HEK293 (cell line): ENCODE data around the gene ATOSA.

Experiments used
- TCF7L2 ChIP-seq: IDR thresholded peaks from 2 replicates; pipeline ENCODE4 v1.6.1; 2011; ENCODE audit warnings: low read depth, mild to moderate bottlenecking, inconsistent platforms, low read length, moderate library complexity, borderline replicate concordance
- ZBTB17 ChIP-seq: fragments of 450-650 bp; formaldehyde crosslinking; IDR thresholded peaks from 2 replicates; pipeline ENCODE4 v1.5.1; 2016; ENCODE audit warnings: missing biosample characterization, missing genetic modification characterization
- ZBTB8A ChIP-seq: fragments of 450-650 bp; formaldehyde crosslinking; IDR thresholded peaks from 2 replicates; pipeline ENCODE4 v1.5.1; 2016; ENCODE audit warnings: missing biosample characterization, missing genetic modification characterization
- ZFP69B ChIP-seq: fragments of 450-650 bp; formaldehyde crosslinking; IDR thresholded peaks from 2 replicates; pipeline ENCODE4 v1.5.1; 2016; ENCODE audit warnings: missing biosample characterization, missing genetic modification characterization
- ZNF121 ChIP-seq: fragments of 450-650 bp; formaldehyde crosslinking; IDR thresholded peaks from 2 replicates; pipeline ENCODE4 v1.5.1; 2016; ENCODE audit warnings: missing biosample characterization, missing genetic modification characterization
- ZNF292 ChIP-seq: fragments of 450-650 bp; formaldehyde crosslinking; IDR thresholded peaks from 2 replicates; pipeline ENCODE4 v1.5.1; 2016; ENCODE audit warnings: low read depth, missing biosample characterization, missing genetic modification characterization, borderline replicate concordance
- ZNF366 ChIP-seq: fragments of 450-650 bp; formaldehyde crosslinking; conservative IDR thresholded peaks from 2 replicates; pipeline ENCODE4 v1.5.1; 2016; ENCODE audit warnings: missing biosample characterization, missing genetic modification characterization
- ZNF792 ChIP-seq: fragments of 450-650 bp; formaldehyde crosslinking; IDR thresholded peaks from 2 replicates; pipeline ENCODE4 v1.5.1; 2016; ENCODE audit warnings: missing biosample characterization, missing genetic modification characterization
- ZNF830 ChIP-seq: fragments of 450-650 bp; IDR thresholded peaks from 2 replicates; pipeline ENCODE4 v1.5.0; 2018; ENCODE audit warnings: missing biosample characterization, missing genetic modification characterization, low read depth, mild to moderate bottlenecking, moderate library complexity
- TF ChIP-seq, protein P1 (sequence below): fragments of 450-650 bp; formaldehyde crosslinking; IDR thresholded peaks from 2 replicates; pipeline ENCODE4 v1.5.1; 2016; ENCODE audit warnings: missing biosample characterization, missing genetic modification characterization
- TF ChIP-seq, protein P2 (sequence below): fragments of 450-650 bp; formaldehyde crosslinking; IDR thresholded peaks from 2 replicates; pipeline ENCODE4 v1.5.1; 2017; ENCODE audit warnings: missing biosample characterization, missing genetic modification characterization

GRCh38 chr15:52728899-52729298 is 49.7 kb upstream of the ATOSA start:
- TF ChIP-seq ZBTB17 = no peak
- no peak for TF ChIP-seq ZNF792 (tag by site-specific recombination)
- TF ChIP-seq, protein P1, sequence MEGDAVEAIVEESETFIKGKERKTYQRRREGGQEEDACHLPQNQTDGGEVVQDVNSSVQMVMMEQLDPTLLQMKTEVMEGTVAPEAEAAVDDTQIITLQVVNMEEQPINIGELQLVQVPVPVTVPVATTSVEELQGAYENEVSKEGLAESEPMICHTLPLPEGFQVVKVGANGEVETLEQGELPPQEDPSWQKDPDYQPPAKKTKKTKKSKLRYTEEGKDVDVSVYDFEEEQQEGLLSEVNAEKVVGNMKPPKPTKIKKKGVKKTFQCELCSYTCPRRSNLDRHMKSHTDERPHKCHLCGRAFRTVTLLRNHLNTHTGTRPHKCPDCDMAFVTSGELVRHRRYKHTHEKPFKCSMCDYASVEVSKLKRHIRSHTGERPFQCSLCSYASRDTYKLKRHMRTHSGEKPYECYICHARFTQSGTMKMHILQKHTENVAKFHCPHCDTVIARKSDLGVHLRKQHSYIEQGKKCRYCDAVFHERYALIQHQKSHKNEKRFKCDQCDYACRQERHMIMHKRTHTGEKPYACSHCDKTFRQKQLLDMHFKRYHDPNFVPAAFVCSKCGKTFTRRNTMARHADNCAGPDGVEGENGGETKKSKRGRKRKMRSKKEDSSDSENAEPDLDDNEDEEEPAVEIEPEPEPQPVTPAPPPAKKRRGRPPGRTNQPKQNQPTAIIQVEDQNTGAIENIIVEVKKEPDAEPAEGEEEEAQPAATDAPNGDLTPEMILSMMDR (tag by site-specific recombination) = no peak
- TF ChIP-seq ZNF366 (tag by site-specific recombination) = no peak
- TF ChIP-seq, protein P2, sequence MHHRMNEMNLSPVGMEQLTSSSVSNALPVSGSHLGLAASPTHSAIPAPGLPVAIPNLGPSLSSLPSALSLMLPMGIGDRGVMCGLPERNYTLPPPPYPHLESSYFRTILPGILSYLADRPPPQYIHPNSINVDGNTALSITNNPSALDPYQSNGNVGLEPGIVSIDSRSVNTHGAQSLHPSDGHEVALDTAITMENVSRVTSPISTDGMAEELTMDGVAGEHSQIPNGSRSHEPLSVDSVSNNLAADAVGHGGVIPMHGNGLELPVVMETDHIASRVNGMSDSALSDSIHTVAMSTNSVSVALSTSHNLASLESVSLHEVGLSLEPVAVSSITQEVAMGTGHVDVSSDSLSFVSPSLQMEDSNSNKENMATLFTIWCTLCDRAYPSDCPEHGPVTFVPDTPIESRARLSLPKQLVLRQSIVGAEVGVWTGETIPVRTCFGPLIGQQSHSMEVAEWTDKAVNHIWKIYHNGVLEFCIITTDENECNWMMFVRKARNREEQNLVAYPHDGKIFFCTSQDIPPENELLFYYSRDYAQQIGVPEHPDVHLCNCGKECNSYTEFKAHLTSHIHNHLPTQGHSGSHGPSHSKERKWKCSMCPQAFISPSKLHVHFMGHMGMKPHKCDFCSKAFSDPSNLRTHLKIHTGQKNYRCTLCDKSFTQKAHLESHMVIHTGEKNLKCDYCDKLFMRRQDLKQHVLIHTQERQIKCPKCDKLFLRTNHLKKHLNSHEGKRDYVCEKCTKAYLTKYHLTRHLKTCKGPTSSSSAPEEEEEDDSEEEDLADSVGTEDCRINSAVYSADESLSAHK (tag by site-specific recombination) = no peak
- no peak for TF ChIP-seq ZNF830 (tag by site-specific recombination)
- TF ChIP-seq ZFP69B = no peak
- no peak for TF ChIP-seq ZBTB8A (tag by site-specific recombination)
- no peak for TF ChIP-seq ZNF292
- no peak for TF ChIP-seq ZNF121 (tag by site-specific recombination)
- TF ChIP-seq TCF7L2 = no peak
